Neural progenitor cell (in vitro differentiated cells): Measurements from ENCODE around the gene NCS1.

Experiments used
- EZH2 ChIP-seq: fragments of 200-600 bp; sonication (generic); IDR thresholded peaks from 2 replicates; pipeline ENCODE4 v1.6.1; 2017; ENCODE audit warnings: antibody characterized with exemption, mild to moderate bottlenecking, moderate library complexity
- EZH2phosphoT487 ChIP-seq: fragments of 200-600 bp; sonication (generic); IDR thresholded peaks from 2 replicates; pipeline ENCODE4 v1.6.1; 2017; ENCODE audit warnings: antibody characterized with exemption
- TF ChIP-seq, protein P1 (sequence below): fragments of 200-600 bp; sonication (generic); IDR thresholded peaks from 2 replicates; pipeline ENCODE4 v1.5.1; 2017; ENCODE audit warnings: antibody characterized with exemption, mild to moderate bottlenecking

DNA sequence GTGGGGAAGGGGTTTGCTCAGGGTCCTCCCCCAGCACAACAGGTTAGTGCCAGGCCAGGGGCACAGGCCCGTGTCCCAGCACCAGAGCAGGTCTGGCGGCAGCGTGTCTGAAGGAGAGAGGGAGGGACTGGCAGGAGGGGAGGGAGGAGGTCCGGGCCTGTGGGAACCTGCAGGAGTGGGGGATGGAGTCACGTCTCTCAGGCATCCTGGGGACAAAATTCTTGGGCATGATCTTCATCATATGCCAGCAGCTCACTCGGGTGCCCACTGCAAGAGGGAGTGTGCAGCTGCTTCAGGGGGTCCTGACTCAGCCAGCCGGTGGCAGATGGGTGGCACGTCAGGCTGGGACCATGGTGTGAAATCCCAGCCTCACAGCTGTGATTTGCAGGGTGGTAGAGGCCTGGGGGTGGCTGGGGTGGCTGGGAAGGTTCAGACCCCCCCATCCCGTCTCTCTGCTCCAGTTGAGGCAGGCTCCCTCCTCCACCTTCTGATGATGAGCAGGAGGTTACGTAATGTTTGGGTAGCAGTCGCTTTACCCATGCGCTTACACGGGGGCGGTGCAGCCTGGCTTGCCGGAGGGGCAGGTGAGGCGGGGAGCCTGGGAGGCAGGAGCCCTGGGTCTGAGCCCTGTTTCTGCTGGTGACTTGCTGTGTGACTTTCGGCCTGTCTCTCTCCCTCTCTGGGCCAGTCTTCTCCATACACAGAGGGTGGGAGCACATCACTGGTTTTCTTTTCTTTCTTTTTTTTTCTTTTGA lies 40.5 kb downstream of the NCS1 start:
- TF ChIP-seq, protein P1, sequence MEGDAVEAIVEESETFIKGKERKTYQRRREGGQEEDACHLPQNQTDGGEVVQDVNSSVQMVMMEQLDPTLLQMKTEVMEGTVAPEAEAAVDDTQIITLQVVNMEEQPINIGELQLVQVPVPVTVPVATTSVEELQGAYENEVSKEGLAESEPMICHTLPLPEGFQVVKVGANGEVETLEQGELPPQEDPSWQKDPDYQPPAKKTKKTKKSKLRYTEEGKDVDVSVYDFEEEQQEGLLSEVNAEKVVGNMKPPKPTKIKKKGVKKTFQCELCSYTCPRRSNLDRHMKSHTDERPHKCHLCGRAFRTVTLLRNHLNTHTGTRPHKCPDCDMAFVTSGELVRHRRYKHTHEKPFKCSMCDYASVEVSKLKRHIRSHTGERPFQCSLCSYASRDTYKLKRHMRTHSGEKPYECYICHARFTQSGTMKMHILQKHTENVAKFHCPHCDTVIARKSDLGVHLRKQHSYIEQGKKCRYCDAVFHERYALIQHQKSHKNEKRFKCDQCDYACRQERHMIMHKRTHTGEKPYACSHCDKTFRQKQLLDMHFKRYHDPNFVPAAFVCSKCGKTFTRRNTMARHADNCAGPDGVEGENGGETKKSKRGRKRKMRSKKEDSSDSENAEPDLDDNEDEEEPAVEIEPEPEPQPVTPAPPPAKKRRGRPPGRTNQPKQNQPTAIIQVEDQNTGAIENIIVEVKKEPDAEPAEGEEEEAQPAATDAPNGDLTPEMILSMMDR: no peak
- TF ChIP-seq EZH2: no peak
- TF ChIP-seq EZH2phosphoT487: no peak
